ENCODE results near the gene DPM3.

DNA sequence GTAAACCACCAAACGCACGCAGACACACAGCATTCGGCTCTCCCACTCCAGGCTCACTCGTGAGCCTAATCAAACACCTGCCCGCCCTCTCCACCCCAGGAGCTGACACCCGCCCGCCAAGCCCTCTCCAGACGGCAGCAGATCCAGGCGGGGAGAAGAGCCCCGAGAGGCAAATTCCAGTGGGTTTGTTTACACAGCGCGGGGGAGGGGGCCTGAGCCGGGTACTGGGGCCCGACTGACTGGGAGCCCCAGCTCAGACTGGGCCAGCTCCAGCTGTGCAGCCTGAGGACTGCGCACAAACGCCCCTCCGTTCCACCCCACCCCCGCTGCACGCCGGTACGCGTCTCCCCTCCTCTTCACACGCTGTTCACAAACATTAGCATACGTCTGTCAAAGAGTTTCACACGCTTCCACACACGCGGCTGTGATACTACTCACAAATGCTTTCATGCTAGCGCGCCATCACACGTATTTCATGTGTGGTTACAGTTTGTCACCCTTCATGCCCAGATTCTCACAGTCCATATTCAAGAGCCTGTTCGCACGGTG, 13.7 kb downstream of the DPM3 start:
- TF ChIP-seq, protein P1, sequence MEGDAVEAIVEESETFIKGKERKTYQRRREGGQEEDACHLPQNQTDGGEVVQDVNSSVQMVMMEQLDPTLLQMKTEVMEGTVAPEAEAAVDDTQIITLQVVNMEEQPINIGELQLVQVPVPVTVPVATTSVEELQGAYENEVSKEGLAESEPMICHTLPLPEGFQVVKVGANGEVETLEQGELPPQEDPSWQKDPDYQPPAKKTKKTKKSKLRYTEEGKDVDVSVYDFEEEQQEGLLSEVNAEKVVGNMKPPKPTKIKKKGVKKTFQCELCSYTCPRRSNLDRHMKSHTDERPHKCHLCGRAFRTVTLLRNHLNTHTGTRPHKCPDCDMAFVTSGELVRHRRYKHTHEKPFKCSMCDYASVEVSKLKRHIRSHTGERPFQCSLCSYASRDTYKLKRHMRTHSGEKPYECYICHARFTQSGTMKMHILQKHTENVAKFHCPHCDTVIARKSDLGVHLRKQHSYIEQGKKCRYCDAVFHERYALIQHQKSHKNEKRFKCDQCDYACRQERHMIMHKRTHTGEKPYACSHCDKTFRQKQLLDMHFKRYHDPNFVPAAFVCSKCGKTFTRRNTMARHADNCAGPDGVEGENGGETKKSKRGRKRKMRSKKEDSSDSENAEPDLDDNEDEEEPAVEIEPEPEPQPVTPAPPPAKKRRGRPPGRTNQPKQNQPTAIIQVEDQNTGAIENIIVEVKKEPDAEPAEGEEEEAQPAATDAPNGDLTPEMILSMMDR (IDR thresholded peaks at IDR 0.05): no peak
- TF ChIP-seq POLR2A (IDR thresholded peaks at IDR 0.05): no peak

Measured in breast epithelium (tissue), 3 donors.